Suprapubic skin (tissue), 4 donors: ENCODE results near the gene GPR37L1. TPM values are rescaled to one million over a fixed set of nuclear protein-coding genes. Genes with fewer than 3 reads are reported as not detected.

ENCODE experiments used
- DNase-seq, 2 donors: peaks; one replicate each; pipeline ENCODE4 v3.0.0-alpha.2; 2019; ENCODE audit warnings: low spot score in 2 of 2
- H3K27ac ChIP-seq: fragments of 200-600 bp; sonication (generic); one replicate; pipeline ENCODE4 v1.5.1; 2019
- H3K27me3 ChIP-seq: fragments of 200-600 bp; sonication (generic); one replicate; pipeline ENCODE4 v1.5.1; 2019
- H3K36me3 ChIP-seq: fragments of 200-600 bp; sonication (generic); one replicate; pipeline ENCODE4 v1.5.1; 2019
- H3K4me1 ChIP-seq: fragments of 200-600 bp; sonication (generic); one replicate; pipeline ENCODE4 v1.5.1; 2019
- H3K4me3 ChIP-seq: fragments of 200-600 bp; sonication (generic); one replicate; pipeline ENCODE4 v1.5.1; 2019; ENCODE audit warnings: mild to moderate bottlenecking
- H3K9me3 ChIP-seq: fragments of 200-600 bp; sonication (generic); one replicate; pipeline ENCODE4 v1.5.1; 2019
- CTCF ChIP-seq, 2 donors: fragments of 200-600 bp in 1 of 2; fragments of 450-650 bp in 1 of 2; sonication (generic) in 1 of 2; IDR thresholded peaks; one replicate each; pipeline ENCODE4 v1.5.1; 2016 to 2019; ENCODE audit warnings: antibody characterized with exemption in 2 of 2, mild to moderate bottlenecking in 1 of 2, moderate library complexity in 1 of 2
- EP300 ChIP-seq: sonication (generic); formaldehyde crosslinking; IDR thresholded peaks from one replicate; pipeline ENCODE4 v1.6.1; 2017; ENCODE audit warnings: antibody characterized with exemption
- POLR2A ChIP-seq, 2 donors: fragments of 450-650 bp; IDR thresholded peaks; one replicate each; pipeline ENCODE4 v1.6.1; 2017; ENCODE audit warnings: antibody characterized with exemption in 2 of 2, mild to moderate bottlenecking in 2 of 2, moderate library complexity in 2 of 2
- POLR2AphosphoS5 ChIP-seq, 3 donors: sonication (generic); formaldehyde crosslinking; IDR thresholded peaks; one replicate each; pipeline ENCODE4 v1.6.1; 2017; ENCODE audit warnings: antibody characterized with exemption in 3 of 3
- WGBS: methylation state at CpG from one replicate; pipeline ENCODE4 v1.1.5; 2018; 5-methylcytosine and 5-hydroxymethylcytosine counted together
- total RNA-seq, 4 donors: library from RNA; depleted of rRNA; stranded (reverse); fragments of >200 nt; gene quantifications; one replicate each; pipeline ENCODE4 v1.1.0, GENCODE V29; 2016

GPR37L1 gene
- total RNA-seq, 4 donors from 2014 or later, result not detected

GRCh38 chr1:202126426-202126825, 3.7 kb downstream of the GPR37L1 start:
- no peaks in the 10 kb centered on the region for H3K36me3 ChIP-seq
- WGBS, result 70% methylated on average over 7 of the region's 9 CpGs
- H3K27ac ChIP-seq, result no peak overlapping the region
- H3K9me3 ChIP-seq, result no peaks in the 10 kb centered on the region
- no peak for DNase-seq
- peaks cover 22% of the 10 kb centered on the region for H3K4me1 ChIP-seq
- TF ChIP-seq POLR2A (IDR thresholded peaks at IDR 0.05) (no peak), POLR2AphosphoS5 (IDR thresholded peaks at IDR 0.05) (no peak), EP300 (no peak), CTCF (IDR thresholded peaks at IDR 0.05) (no peak)
- no peak overlapping the region for H3K4me3 ChIP-seq
- H3K27me3 ChIP-seq, result no peaks in the 10 kb centered on the region

- peaks cover 28% of the 10 kb centered on the region for H3K4me1 ChIP-seq
- DNase-seq, result no peak
- no peak overlapping the region for H3K4me3 ChIP-seq
- no peak for TF ChIP-seq EP300
- no peak for TF ChIP-seq CTCF (IDR thresholded peaks at IDR 0.05)
- TF ChIP-seq POLR2A (IDR thresholded peaks at IDR 0.05), result no peak
- TF ChIP-seq POLR2AphosphoS5 (IDR thresholded peaks at IDR 0.05), result no peak
- no peaks in the 10 kb centered on the region for H3K36me3 ChIP-seq
- no peaks in the 10 kb centered on the region for H3K9me3 ChIP-seq
- 90% methylated on average over 6 of the region's 6 CpGs for WGBS
- H3K27ac ChIP-seq, result no peak overlapping the region
- no peaks in the 10 kb centered on the region for H3K27me3 ChIP-seq
Observed at GRCh38 chr1:202127061-202127460, 4.3 kb downstream of the GPR37L1 start.

GRCh38 chr1:202127836-202128622, 5.3 kb downstream of the GPR37L1 start:
- Histone ChIP-seq H3K36me3 (no peaks in the 10 kb centered on the region), H3K9me3 (no peaks in the 10 kb centered on the region), H3K4me1 (peaks cover 38% of the 10 kb centered on the region), H3K27ac (no peak overlapping the region), H3K4me3 (no peak overlapping the region), H3K27me3 (no peaks in the 10 kb centered on the region)
- 96% methylated on average over 13 of the region's 26 CpGs for WGBS
- DNase-seq, result no peak
- TF ChIP-seq CTCF (IDR thresholded peaks at IDR 0.05), result no peak
- no peak for TF ChIP-seq EP300
- no peak for TF ChIP-seq POLR2AphosphoS5 (IDR thresholded peaks at IDR 0.05)
- TF ChIP-seq POLR2A (IDR thresholded peaks at IDR 0.05), result no peak

- no peaks in the 10 kb centered on the region for H3K9me3 ChIP-seq
- peaks cover 54% of the 10 kb centered on the region for H3K4me1 ChIP-seq
- H3K4me3 ChIP-seq, result no peak overlapping the region
- 61% methylated on average over 7 of the region's 8 CpGs for WGBS
- no peak for DNase-seq
- TF ChIP-seq CTCF (IDR thresholded peaks at IDR 0.05) (no peak), POLR2A (IDR thresholded peaks at IDR 0.05) (no peak), EP300 (no peak), POLR2AphosphoS5 (IDR thresholded peaks at IDR 0.05) (no peak)
- peaks cover 13% of the 10 kb centered on the region for H3K36me3 ChIP-seq
- no peak overlapping the region for H3K27ac ChIP-seq
- no peaks in the 10 kb centered on the region for H3K27me3 ChIP-seq
Observed at GRCh38 chr1:202129453-202130296, 7.0 kb downstream of the GPR37L1 start.

GRCh38 chr1:202130297-202130721, 7.6 kb downstream of the GPR37L1 start:
- Histone ChIP-seq H3K27me3 (no peaks in the 10 kb centered on the region), H3K27ac (no peak overlapping the region), H3K4me1 (peaks cover 60% of the 10 kb centered on the region), H3K36me3 (peaks cover 17% of the 10 kb centered on the region), H3K9me3 (no peaks in the 10 kb centered on the region), H3K4me3 (no peak overlapping the region)
- TF ChIP-seq POLR2AphosphoS5 (IDR thresholded peaks at IDR 0.05) (no peak), POLR2A (IDR thresholded peaks at IDR 0.05) (no peak), EP300 (no peak), CTCF (IDR thresholded peaks at IDR 0.05) (no peak)
- WGBS, result 25% methylated on average over 11 of the region's 11 CpGs
- no peak for DNase-seq
